Effector memory CD4-positive, alpha-beta T cell (primary cell): ENCODE data around the gene SEPTIN12.

Experiments
- DNase-seq, 3 donors: peaks; one replicate each; pipeline ENCODE4 v3.0.0-alpha.2; 2020
- H3K27ac ChIP-seq: 2 replicates; pipeline ENCODE4 v1.7.0; 2013; ENCODE audit warnings: mild to moderate bottlenecking, low read length, moderate library complexity; ENCODE audit not compliant: insufficient read depth, poor library complexity, severe bottlenecking
- H3K27me3 ChIP-seq: replicated peaks from 2 replicates; pipeline ENCODE4 v1.7.0; 2013; ENCODE audit warnings: mild to moderate bottlenecking, low read length; ENCODE audit not compliant: insufficient read depth, control insufficient read depth, poor library complexity, severe bottlenecking
- H3K36me3 ChIP-seq: 2 replicates; pipeline ENCODE4 v1.7.0; 2013; ENCODE audit warnings: mild to moderate bottlenecking, low read length, moderate library complexity; ENCODE audit not compliant: control insufficient read depth, insufficient read depth
- H3K4me1 ChIP-seq: 2 replicates; pipeline ENCODE4 v1.7.0; 2013; ENCODE audit warnings: low read length, mild to moderate bottlenecking; ENCODE audit not compliant: control insufficient read depth, insufficient read depth, poor library complexity, severe bottlenecking
- H3K4me3 ChIP-seq: 2 replicates; pipeline ENCODE4 v1.7.0; 2013; ENCODE audit warnings: low read length, low read depth, mild to moderate bottlenecking; ENCODE audit not compliant: insufficient read depth, poor library complexity, severe bottlenecking
- H3K9me3 ChIP-seq: 2 replicates; pipeline ENCODE4 v1.7.0; 2013; ENCODE audit warnings: mild to moderate bottlenecking, low read length, moderate library complexity; ENCODE audit not compliant: control insufficient read depth
- total RNA-seq, 3 donors: gene quantifications; one replicate each; lab custom pipeline; 2026; lab: John Stamatoyannopoulos, UW

SEPTIN12 gene
- 0.09 to 0.19 (median 0.17) reads per million in 3 donors for total RNA-seq

GRCh38 chr16:4787627-4788482 lies at the start of gene SEPTIN12:
SEPTIN12 (minus strand) TSS chr16:4788345; CDS start chr16:4787645, 700 bp downstream.
- Histone ChIP-seq H3K36me3 (no peaks in the 10 kb centered on the region), H3K4me1 (no peaks in the 10 kb centered on the region), H3K27ac (no peak within 1 kb of the TSS), H3K4me3 (no peak within 1 kb of the TSS), H3K27me3 (no peaks in the 10 kb centered on the region), H3K9me3 (no peaks in the 10 kb centered on the region)
- no peak for DNase-seq

- no peak for DNase-seq
- Histone ChIP-seq H3K4me1 (no peaks in the 10 kb centered on the region), H3K4me3 (no peak overlapping the region), H3K27ac (no peak overlapping the region), H3K27me3 (no peaks in the 10 kb centered on the region), H3K9me3 (no peaks in the 10 kb centered on the region), H3K36me3 (peaks cover 41% of the 10 kb centered on the region)
Observed at GRCh38 chr16:4836727-4837126, 48.6 kb upstream of the SEPTIN12 start.

- no peak overlapping the region for H3K27ac ChIP-seq
- peaks cover 49% of the 10 kb centered on the region for H3K36me3 ChIP-seq
- H3K9me3 ChIP-seq, result no peaks in the 10 kb centered on the region
- no peaks in the 10 kb centered on the region for H3K4me1 ChIP-seq
- no peaks in the 10 kb centered on the region for H3K27me3 ChIP-seq
- no peak for DNase-seq
- H3K4me3 ChIP-seq, result no peak overlapping the region
Observed at GRCh38 chr16:4833584-4833983, 45.4 kb upstream of the SEPTIN12 start.

GRCh38 chr16:4832698-4833343 lies 44.7 kb upstream of the SEPTIN12 start:
- Histone ChIP-seq H3K4me1 (no peaks in the 10 kb centered on the region), H3K4me3 (no peak overlapping the region), H3K36me3 (peaks cover 53% of the 10 kb centered on the region), H3K9me3 (no peaks in the 10 kb centered on the region), H3K27ac (no peak overlapping the region), H3K27me3 (no peaks in the 10 kb centered on the region)
- DNase-seq, result no peak

- H3K4me3 ChIP-seq, result no peak overlapping the region
- peaks cover 64% of the 10 kb centered on the region for H3K36me3 ChIP-seq
- DNase-seq, result no peak
- H3K9me3 ChIP-seq, result no peaks in the 10 kb centered on the region
- H3K27me3 ChIP-seq, result no peaks in the 10 kb centered on the region
- H3K4me1 ChIP-seq, result no peaks in the 10 kb centered on the region
- H3K27ac ChIP-seq, result no peak overlapping the region
Observed at GRCh38 chr16:4831616-4832015, 43.5 kb upstream of the SEPTIN12 start.

- DNase-seq, result no peak
- Histone ChIP-seq H3K27ac (no peak overlapping the region), H3K4me3 (no peak overlapping the region), H3K4me1 (no peaks in the 10 kb centered on the region), H3K36me3 (peaks cover 69% of the 10 kb centered on the region), H3K27me3 (no peaks in the 10 kb centered on the region), H3K9me3 (no peaks in the 10 kb centered on the region)
Observed at GRCh38 chr16:4830408-4830807, 42.3 kb upstream of the SEPTIN12 start.

- Histone ChIP-seq H3K27ac (no peak overlapping the region), H3K4me3 (no peak overlapping the region), H3K4me1 (no peaks in the 10 kb centered on the region), H3K27me3 (no peaks in the 10 kb centered on the region), H3K9me3 (no peaks in the 10 kb centered on the region), H3K36me3 (peaks cover 83% of the 10 kb centered on the region)
- no peak for DNase-seq
Observed at GRCh38 chr16:4828567-4829321, 40.6 kb upstream of the SEPTIN12 start.

- H3K4me1 ChIP-seq, result no peaks in the 10 kb centered on the region
- no peak overlapping the region for H3K4me3 ChIP-seq
- H3K36me3 ChIP-seq, result peaks cover 83% of the 10 kb centered on the region
- no peaks in the 10 kb centered on the region for H3K27me3 ChIP-seq
- DNase-seq, result no peak
- no peak overlapping the region for H3K27ac ChIP-seq
- H3K9me3 ChIP-seq, result no peaks in the 10 kb centered on the region
Observed at GRCh38 chr16:4826980-4827379, 38.8 kb upstream of the SEPTIN12 start.

- DNase-seq, result no peak
- no peaks in the 10 kb centered on the region for H3K9me3 ChIP-seq
- no peak overlapping the region for H3K4me3 ChIP-seq
- H3K4me1 ChIP-seq, result no peaks in the 10 kb centered on the region
- H3K36me3 ChIP-seq, result peaks cover 82% of the 10 kb centered on the region
- H3K27me3 ChIP-seq, result no peaks in the 10 kb centered on the region
- H3K27ac ChIP-seq, result no peak overlapping the region
Observed at GRCh38 chr16:4826526-4826925, 38.4 kb upstream of the SEPTIN12 start.
